Central memory CD4-positive, alpha-beta T cell (primary cell): ENCODE results near the gene KRT9.
"Not testable (repeated sequence)": the region's sequence is repeated elsewhere in the genome, so short reads cannot be mapped to it uniquely, and the experiment has no call there.

Experiments
- DNase-seq: peaks from one replicate; pipeline ENCODE4 v3.0.0; 2022

The KRT9 gene

DNA sequence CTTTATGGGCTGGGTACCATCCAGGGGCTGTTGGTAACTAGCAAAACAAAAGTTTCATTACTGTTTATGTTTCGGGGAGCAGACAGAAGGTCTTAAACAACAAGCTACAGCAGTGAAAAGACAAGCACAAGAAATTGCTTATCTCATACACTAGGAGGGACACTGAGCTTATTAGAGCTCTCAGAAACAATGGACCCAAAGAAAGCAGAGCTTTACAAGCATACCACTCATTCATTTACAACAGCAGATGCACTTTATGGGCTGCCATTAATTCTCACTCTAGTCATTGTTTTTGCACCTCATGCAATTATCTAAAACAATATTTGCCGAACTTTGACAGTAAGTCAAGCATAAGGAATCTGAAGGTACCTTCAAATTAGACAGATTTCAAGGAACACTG is 30.7 kb upstream of the KRT9 start:
- DNase-seq: no peak

DNA sequence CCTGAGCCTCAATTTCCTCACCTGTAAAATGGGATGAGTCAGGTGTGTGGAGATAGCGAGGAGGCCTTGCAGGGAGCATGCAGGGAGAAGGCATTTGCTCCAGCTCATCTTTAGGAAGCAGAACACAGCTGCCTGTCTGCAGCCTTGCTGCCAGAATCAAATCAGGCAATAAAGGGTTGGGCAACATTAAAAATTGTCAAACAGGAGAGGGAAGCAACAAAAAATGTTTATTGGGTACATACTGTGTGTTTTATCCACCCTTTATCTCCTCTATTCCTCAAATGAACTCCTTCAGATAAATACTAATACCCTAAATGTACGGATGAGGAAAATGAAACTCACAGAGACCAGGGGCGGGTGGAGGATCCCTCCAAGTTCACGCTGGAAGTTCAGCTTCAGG is 28.5 kb upstream of the KRT9 start:
- DNase-seq: no peak

DNA sequence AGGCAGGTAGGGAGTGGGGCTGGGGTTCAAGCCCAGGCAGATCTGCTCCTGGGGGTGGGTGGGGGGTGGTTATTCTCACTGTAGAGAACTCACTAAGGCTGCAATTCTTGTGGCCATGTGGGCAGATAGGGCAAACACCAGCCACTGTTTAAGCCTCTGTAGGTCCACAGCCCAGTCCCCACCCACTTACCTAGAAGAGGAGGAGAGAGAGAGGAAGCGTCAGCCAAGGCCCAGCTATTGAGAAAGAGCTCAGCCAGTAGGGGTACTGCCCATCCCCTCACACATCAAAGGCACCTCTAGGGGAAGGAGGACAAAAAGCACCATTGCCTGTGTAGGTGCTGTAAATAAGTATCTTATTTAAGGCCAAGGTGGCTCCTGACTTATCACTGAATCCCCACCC is 27.8 kb upstream of the KRT9 start:
- DNase-seq: no peak

DNA sequence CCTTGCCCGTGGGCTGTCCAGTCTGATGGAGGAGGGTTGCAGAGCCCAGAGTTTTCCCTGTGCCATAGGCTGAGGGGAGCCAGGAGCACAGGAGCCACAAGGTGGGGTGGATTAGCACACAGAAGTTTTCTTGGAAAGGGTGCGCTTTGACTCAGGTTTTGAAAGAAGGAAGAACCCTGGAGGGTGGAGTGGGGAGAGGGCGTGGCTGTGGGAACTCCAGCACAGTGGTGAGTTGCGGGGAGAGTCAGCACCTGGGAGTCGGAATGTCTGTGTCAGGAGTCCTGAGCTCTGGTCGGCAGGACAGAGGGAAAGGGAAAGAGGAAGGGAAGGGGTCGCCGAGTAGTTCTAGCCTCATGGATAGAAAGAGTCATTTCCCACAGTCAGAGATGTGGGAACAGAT is 23.7 kb upstream of the KRT9 start:
- no peak for DNase-seq

DNA sequence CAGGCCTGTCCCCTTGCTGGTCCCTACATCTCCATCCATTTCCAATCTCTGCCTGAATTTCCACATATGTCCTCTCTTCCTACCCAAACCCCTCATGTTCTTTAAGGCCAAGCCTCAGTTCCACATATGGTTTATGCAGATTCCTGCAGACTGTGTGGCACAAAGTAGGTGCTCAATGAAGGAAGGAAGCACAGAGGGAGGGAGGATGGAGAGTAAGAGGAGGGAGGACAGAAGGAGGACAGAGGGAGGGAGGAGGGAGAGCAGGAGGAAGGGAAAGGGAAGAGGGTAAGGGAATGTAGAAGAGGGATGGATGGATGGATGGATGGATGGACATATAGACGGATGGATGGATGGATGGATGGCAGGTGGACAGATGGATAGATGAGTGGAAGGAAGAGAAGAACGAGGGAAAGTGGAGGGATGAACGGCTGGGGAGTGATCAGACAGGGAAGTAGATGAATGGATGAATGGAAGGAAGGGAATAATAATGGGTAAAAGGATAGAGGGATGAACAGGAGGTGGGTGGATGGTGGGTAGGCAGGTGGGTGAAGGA is 22.6 kb upstream of the KRT9 start:
- no peak for DNase-seq

DNA sequence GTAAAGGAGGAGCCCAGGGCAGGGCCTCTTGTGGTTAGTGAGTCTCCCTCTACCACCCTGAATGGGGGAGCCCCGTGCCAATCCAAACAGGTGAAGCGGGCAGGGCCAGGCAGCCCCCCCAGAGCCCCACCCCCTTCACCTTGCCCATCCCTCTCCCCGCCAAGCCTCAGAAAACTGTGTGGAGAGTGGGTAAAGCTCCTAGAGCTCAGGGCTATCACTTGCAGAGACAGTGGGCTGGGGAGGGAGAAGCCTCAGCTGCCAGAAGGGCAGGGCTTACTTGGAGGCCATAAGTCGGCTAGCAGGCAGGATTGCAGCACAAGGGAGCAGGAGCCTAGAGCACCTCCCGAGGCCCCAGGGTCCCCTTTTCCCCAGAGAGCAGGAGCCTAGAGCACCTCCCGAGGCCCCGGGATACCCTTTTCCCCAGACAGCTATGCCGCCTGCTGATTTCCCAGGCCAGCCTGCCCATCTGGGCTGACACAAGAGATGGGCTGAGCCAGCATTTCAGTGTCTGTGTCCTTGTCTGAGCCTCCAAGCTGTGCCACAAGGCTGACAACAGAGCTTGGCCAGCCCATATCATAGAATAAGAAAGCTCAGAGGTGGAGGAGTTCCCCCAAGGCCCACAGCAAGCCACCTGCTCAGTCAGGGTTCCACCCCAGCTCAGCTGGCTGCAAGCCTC is 21.6 kb upstream of the KRT9 start:
- no peak for DNase-seq

DNA sequence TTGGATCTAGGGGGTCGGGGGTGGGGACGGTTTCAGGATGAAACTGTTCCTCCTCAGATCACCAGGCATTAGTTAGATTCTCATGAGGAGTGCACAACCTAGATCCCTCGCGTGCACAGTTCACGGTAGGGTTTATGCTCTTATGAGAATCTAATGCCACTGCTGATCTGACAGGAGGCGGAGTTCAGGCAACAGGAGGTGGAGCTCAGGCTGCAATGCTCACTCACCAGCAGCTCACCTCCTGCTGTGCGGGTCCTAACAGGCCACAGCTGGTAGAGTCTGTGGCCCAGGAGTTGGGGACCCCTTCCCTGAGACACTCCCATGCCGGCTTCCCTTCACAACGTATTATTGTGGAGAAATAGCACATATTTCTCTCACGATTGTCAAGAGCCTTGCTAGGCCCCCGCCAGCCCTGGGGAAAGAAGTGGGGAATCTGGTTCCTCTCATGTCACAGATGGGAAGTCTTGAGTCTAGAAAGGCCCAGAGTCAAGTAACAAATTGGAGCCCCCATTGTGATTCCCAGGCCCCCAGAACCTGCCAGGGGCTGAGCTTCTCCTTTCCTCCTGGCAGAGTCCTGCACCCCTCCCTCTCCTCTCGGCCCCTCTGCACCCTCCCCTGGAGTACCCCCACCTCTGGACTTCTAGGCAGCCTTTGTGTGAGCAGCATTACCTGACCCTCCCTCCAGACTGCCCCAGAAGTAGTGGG is 20.9 kb upstream of the KRT9 start:
- no peak for DNase-seq

DNA sequence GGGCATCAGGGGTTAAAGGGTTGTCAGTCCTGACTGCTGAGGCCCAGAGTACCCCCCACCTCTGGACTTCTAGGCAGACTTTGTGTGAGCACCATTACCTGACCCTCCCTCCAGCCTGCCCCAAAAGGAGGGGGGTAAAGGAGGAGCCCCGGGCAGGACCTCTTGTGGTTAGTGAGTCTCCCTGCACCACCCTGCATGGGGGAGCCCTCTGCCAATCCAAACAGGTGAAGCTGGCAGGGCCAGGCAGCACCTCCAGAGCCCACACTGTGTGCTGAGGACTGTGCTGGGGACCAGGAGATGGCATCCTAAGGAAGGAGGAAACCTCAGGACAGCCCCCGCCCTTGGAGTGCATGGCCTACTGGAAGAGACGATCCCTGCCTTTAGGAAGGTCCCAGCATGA is 17.4 kb upstream of the KRT9 start:
- no peak for DNase-seq

DNA sequence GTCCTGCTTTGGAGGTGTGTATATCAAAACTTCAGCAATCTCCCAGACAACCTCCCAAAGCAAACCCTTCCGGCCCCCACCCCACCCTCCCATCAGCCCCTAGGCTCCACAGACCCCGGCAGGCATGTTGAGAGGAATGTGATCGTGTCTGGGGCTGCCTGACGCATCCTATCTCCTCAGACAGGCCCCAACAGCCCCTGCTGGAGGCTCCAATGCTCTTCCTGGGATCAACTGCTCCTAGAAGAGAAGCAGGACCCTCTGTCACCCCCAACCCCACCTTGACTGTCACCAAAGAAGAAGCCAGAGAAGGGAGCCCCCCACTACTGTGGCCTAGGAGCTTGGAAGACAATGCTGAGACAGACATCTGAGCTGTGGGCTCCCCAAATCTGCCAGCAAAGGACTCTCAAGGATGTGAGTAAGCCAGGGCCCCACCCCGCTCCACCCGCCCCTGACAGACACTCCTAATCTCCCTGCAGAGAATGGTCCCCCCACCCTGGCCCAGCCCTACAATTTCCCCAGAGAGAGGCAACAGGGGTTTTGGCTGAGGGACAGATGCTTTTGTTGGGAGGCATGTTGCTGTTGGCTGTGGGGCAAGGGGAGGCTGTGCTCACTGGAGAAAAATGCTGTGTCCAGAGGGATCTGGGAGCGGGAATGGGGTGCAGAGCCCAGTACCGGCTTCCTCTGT is 16.4 kb upstream of the KRT9 start:
- DNase-seq: no peak

DNA sequence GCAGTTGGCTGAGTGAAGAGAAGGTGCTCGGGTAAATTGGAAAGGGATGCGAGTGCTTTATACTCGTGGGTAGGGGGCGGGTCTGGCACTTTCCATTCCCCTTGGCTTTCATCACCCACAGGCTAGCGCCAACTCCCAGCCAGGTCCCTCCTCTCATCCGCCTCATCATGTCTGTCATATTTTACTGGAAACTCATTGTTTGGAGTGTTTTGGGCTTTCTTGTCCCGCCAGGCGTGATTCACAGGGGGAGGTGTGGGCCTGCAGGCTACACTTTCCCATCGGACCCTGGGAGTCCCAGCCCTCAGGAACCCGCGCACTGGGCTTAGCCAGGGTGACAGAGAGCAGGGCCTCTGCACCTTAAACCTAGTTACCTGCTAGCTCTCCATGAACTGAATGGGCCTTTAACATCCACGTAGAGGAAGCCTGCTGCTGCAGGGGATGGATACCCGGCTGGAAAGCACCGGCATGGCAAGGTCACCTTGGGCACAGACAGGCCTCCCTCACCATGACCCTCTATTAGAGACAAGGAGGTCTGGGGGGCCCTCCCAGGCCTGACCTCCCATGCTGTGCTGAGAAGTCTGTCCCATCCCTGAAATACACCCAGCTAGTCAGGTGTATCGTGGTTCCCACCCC is 15.1 kb upstream of the KRT9 start, which contains the start of gene KRT14:
TSS of gene KRT14 (minus strand) at position 33 of the 633 bp plus-strand sequence. CDS start 61 bp downstream, outside the sequence.
- DNase-seq: no peak

DNA sequence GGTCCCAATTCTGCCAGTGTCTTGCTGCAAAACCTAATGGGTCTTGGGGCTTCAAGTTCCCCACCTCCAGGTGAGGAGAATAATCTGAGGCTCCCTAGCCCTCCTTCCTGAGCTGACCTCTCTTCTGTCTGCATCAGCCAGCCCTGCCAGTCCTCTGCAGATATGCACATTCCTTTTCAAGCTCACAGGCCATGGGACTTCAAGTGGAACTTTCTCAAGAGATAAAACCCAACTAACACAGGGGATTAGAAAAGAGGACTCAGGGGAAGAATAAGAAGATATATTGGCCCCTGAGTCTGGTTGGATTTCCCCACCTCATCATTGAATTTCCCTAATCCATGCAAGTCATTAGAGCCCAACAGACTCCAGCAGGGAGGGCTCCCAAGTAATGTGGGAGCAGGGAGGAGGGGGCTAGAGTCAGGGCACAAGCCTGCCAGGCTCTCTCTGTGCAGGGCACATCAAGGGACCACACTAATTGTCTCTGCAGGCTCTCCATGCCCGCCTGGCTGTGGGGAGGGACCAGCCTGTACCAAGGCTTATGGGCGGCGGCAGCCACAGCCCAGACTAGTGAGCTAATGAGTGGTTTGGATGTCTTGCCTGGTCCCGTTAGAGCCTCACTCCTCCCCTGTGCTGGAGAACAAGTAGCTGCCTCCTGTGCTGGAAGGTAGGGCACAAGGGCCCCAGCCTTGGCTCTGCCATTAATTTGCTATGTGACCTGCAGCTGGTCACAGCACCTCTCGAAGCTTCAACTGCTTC is 13.6 kb upstream of the KRT9 start:
- DNase-seq: no peak

DNA sequence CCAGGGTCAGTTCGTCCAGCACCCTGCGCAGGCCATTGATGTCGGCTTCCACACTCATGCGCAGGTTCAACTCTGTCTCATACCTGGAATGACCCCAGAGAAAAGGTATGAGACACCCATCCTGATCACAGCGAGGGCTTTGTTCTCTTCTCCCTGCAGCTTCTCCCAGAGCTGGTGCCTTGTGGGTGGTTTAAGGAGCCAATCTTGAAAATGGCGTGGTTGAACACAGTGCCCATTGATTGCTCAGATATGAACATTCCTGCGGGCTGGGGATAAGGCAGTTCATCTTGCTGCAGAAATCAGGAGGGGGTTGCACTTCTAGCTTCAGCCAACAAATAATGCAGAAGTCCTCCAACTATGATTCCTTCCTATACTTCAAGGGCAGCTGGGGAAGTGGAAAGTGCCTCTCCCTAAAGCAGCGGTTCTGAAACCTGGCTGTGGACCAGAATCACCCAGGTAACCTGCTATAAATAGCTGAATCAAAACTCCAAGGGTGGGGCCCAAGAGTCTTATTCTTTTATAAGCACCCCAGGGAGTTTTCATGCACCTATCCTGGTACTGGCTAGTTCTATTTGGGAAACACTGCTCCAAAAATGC is 12.6 kb upstream of the KRT9 start:
- DNase-seq: not testable (repeated sequence)

DNA sequence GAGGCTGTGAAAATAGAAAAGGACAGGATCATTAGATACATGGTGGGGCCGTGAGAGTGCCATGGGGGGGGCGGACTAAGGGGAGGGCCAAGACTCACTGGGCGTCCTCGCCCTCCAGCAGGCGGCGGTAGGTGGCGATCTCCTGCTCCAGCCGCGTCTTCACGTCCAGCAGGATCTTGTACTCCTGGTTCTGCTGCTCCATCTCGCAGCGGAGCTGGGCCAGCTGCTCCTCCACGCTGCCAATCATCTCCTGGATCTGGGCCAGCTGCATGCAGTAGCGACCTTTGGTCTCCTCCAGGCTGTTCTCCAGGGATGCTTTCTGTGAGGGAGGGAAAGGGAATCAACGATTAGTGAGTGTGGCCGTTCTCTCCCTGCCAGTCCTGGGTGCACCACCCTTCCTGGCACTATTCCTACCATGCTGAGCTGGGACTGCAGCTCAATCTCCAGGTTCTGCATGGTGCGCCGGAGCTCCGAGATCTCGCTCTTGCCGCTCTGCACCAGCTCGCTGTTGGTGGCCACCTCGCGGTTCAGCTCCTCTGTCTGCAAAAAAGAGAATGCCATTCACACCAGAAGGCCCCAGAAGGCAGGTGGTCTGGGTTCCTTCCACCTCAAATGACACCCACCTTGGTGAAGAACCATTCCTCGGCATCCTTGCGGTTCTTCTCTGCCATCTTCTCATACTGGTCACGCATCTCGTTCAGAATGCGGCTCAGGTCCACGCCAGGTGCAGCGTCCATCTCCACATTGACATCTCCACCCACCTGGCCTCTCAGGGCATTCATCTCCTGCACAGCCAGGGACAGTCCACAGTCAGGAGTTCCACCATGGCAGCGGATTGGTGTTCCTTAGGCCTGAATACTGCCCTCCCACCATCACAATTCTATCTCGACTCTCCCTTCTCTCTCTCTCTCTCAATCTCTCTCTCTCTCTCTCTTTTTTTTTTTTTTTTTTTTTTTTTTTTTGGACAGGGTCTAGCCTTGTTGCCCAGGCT is 11.6 kb upstream of the KRT9 start:
- no peak for DNase-seq

DNA sequence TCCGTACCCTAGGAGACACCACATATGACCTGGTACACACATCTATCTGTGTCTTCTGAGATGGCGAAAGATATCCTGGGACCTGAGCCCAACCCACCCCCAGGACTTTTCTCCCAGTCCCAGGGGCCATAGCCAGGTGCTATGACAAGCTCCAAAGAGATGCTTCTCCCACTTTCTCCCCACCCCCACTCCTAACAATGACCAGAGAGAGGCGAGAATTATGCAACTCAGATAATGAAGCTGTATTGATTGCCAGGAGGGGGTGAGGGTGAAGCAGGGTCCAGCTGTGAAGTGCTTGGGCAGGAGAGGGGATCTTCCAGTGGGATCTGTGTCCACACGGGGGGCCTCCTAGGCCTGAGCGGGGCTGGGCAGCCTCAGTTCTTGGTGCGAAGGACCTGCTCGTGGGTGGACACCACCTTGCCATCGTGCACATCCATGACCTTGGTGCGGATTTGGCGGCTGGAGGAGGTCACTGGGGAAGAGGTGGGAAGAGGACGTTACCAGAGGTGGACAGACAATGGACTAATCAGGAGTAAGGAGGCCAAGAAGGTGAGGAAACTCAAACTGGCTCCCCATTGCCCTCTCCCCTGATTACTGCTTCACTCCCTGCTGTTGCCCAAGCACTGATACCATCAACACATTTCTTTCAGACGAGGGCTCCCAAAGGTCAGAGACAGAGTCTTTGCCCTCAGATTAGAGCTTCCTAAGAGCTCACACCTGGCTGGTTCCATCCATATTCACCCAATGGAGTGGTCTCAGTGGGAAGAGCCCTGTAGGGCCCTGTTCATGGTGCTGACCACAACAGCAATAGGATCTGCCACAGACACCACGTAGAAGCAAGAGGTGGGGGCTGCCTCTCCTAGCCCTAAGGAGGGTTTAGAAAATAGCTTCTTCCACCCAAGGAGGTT is 10.5 kb upstream of the KRT9 start:
- DNase-seq: not testable (repeated sequence)

DNA sequence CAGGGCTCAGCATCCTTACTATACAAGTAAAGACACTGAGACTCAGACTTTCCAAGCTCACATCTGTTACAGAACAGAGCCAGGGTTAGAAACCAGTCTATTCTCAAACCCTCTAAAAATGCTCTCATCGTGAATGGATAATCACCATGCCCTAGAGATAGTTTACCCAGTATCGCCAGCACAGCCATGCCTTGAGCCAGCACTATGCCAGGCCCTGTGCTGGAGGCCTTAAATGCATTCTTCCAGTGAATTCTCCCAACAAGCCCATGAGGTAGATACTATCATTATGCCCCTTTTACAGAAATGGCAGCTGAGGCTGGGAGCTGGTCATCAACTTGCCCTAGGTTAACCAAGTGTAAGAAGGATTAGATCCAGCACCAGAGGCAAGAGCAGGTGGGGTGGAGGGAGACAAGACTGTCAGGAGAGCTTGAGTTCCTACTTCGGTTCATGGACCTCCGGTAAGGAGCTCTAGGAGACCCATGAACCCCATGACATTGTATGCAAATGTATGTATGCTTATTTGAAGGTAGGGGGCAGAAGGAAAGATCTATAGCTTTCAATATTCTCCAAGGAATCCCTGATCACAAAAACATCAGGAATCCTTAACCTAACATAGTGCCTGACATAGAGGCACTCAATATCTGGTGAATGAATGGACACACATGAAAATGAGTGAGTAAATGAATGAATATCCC is 9.7 kb upstream of the KRT9 start:
- DNase-seq: no peak

DNA sequence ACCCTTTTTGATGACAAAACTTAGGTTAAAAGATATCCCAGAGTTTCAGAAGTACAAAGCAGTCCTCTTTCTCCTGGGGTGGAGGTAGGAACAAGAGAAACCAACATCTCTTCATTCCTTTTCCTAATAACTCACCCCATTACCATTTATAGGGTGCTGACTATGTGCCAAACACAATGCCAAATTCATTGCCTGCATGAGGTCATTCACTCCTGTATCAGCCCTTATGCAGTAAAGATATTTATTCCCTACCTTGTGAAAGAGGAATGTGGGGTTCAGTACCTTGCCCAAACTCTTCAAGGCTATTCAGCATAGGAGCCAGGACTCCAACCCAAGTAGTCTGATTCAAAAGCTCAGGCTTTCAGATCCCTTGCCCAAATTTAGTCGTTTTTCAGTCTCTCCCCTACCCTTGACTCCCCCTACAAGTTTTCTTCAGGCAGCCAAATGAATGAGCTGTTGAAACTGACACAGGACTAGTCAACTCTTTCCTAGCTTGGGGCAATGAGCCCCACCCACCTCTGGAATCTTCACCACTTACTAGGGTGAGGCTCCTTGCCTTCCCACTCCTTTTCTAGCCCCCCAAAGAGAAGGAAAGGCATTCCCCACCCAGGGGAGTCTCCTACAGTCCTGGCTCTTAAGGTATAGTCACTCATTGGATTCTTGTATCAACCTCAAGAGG is 9.0 kb upstream of the KRT9 start:
- DNase-seq: no peak

DNA sequence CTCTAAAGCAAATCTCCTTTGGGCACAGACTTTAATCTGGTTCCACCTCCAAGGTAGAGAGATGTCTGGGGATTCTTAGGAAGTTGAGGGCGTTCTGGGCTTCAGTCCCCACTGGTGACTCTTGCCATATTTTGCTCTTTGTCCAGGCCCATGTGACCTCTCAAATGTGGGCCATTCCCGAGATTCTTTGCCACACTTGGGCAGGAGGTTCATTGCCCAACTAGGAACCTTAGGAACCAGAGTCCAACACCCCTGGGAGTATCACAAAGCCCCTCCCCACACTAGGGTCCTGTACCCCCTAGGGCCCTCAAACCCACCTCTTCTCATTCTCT is 8.4 kb upstream of the KRT9 start:
- DNase-seq: no peak

DNA sequence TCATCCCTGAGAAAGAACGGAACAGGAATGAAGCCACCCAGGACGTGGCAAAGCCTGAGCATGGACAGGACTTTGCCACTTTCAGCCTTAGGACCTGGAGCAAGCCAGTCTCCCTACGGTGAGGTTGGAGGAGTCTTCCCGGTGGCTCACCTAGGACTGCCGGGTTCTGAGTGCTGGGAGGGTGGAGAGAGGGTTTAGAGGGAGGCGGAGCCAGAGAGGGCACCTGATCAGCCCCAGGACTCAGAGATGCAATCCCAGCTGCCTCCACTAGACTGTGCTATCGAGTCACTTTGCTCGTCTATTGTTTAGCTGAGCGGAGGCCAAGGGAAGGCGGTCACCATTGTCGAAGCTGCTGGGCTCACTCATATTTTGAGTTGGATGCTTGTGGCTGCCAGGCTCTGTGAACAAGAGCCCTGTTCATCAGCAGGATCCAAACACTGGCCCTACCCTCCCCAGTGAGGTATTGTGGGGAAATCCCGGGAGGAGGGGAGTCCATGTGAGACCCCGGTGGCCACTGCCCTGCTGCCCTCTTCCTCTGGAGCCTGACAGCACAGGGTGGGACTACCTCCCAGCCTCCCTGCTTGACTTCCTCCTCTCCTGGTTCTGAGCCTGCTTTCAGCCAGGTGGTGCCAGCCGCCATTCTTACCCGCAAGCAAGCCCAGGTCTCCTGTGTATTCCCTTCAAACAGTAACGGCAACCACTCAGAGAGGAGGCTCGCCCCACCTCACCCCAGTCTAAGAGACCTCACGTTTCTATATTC is 7.8 kb upstream of the KRT9 start:
- peak; percentile 40 for DNase-seq
